Loucy (cell line): ENCODE measurements around the gene SPOP.

ENCODE experiments used
- H2AFZ ChIP-seq: fragments of 200-600 bp; sonication (generic); 2 replicates; pipeline ENCODE4 v1.6.0; 2016; ENCODE audit warnings: antibody characterized with exemption, mild to moderate bottlenecking, low read length, moderate library complexity
- H3F3A ChIP-seq: fragments of 200-600 bp; 2 replicates; pipeline ENCODE4 v1.6.0; 2016; ENCODE audit warnings: antibody characterized with exemption, low read depth, mild to moderate bottlenecking
- H3K27me3 ChIP-seq: fragments of 200-600 bp; sonication (generic); 2 replicates; pipeline ENCODE4 v1.6.1; 2014; ENCODE audit warnings: low read length, mild to moderate bottlenecking; ENCODE audit not compliant: insufficient read depth, poor library complexity, severe bottlenecking
- H3K36me3 ChIP-seq: fragments of 200-600 bp; sonication (generic); 2 replicates; pipeline ENCODE4 v1.6.1; 2016; ENCODE audit warnings: low read length; ENCODE audit not compliant: insufficient read depth
- H3K4me1 ChIP-seq: fragments of 200-600 bp; sonication (generic); 2 replicates; pipeline ENCODE4 v1.5.1; 2014; ENCODE audit warnings: low read length, mild to moderate bottlenecking; ENCODE audit not compliant: insufficient read depth, poor library complexity, severe bottlenecking
- H3K4me2 ChIP-seq: fragments of 200-600 bp; sonication (generic); 2 replicates; pipeline ENCODE4 v1.6.0; 2014; ENCODE audit warnings: antibody characterized with exemption, low read length, low read depth, mild to moderate bottlenecking; ENCODE audit not compliant: poor library complexity, severe bottlenecking
- H3K4me3 ChIP-seq: fragments of 200-600 bp; sonication (generic); 2 replicates; pipeline ENCODE4 v1.5.1; 2014; ENCODE audit warnings: low read length, mild to moderate bottlenecking, mixed read lengths; ENCODE audit not compliant: poor library complexity, severe bottlenecking
- H3K79me2 ChIP-seq: fragments of 200-600 bp; sonication (generic); 2 replicates; pipeline ENCODE4 v1.6.1; 2014; ENCODE audit warnings: low read length; ENCODE audit not compliant: insufficient read depth
- H3K9ac ChIP-seq: fragments of 200-600 bp; sonication (generic); 2 replicates; pipeline ENCODE4 v1.6.0; 2014; ENCODE audit warnings: mild to moderate bottlenecking, low read depth, low read length, moderate library complexity; ENCODE audit not compliant: poor library complexity, severe bottlenecking
- H3K9me2 ChIP-seq: fragments of 200-600 bp; sonication (generic); replicated peaks from 2 replicates; pipeline ENCODE4 v1.6.1; 2016; ENCODE audit warnings: low read depth, low read length, mixed read lengths
- H3K9me3 ChIP-seq: fragments of 200-600 bp; sonication (generic); 2 replicates; pipeline ENCODE4 v1.6.1; 2014; ENCODE audit warnings: mild to moderate bottlenecking, antibody characterized with exemption, low read length, low read depth; ENCODE audit not compliant: insufficient read depth
- H4K20me1 ChIP-seq: fragments of 200-600 bp; sonication (generic); 2 replicates; pipeline ENCODE4 v1.6.0; 2014; ENCODE audit warnings: antibody characterized with exemption, low read length, mild to moderate bottlenecking; ENCODE audit not compliant: insufficient read depth, poor library complexity, severe bottlenecking
- EZH2phosphoT487 ChIP-seq: fragments of 200-600 bp; IDR thresholded peaks from 2 replicates; pipeline ENCODE4 v1.6.1; 2018; ENCODE audit warnings: antibody characterized with exemption, mild to moderate bottlenecking, moderate library complexity, borderline replicate concordance
- TF ChIP-seq, protein P1 (sequence below): fragments of 200-600 bp; sonication (generic); conservative IDR thresholded peaks from 2 replicates; pipeline ENCODE4 v1.5.1; 2014; ENCODE audit warnings: mild to moderate bottlenecking, antibody characterized with exemption, low read length

The SPOP gene

DNA sequence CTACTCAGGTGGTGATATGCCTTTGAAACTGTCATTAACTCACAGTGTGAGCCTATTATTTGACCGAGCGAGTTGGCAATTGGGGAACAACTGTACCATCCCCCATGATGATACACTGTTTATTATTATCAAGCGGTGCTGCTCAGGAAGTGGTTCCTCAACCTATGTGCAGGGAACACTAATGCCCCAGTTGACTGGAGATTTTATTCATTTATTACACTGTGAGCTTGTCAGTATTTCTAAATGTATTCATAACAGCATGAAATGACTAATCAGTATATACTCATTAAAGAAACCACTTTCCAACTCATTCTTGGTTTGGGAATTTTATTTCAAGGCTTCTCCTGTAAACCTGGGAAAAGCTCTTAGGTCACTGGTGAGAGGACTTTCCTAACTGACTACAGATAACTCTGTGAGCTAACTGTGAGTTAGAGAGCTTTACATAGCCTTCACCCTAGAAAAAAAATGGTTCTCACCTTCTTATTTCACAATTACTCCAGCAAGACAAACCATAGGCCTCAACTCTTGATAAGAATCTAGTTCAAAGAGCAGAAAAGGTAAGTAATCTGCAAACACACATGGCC, 59.8 kb downstream of the SPOP start:
- Histone ChIP-seq H3K36me3 (peaks cover 73% of the 10 kb centered on the region), H3K27me3 (no peaks in the 10 kb centered on the region)
- TF ChIP-seq EZH2phosphoT487: no peak
- TF ChIP-seq, protein P1, sequence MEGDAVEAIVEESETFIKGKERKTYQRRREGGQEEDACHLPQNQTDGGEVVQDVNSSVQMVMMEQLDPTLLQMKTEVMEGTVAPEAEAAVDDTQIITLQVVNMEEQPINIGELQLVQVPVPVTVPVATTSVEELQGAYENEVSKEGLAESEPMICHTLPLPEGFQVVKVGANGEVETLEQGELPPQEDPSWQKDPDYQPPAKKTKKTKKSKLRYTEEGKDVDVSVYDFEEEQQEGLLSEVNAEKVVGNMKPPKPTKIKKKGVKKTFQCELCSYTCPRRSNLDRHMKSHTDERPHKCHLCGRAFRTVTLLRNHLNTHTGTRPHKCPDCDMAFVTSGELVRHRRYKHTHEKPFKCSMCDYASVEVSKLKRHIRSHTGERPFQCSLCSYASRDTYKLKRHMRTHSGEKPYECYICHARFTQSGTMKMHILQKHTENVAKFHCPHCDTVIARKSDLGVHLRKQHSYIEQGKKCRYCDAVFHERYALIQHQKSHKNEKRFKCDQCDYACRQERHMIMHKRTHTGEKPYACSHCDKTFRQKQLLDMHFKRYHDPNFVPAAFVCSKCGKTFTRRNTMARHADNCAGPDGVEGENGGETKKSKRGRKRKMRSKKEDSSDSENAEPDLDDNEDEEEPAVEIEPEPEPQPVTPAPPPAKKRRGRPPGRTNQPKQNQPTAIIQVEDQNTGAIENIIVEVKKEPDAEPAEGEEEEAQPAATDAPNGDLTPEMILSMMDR: no peak

GRCh38 chr17:49616601-49617131, 61.2 kb downstream of the SPOP start:
- peaks cover 6% of the 10 kb centered on the region for H4K20me1 ChIP-seq
- H3K4me2 ChIP-seq: no peak overlapping the region
- peaks cover 72% of the 10 kb centered on the region for H3K36me3 ChIP-seq
- no peaks in the 10 kb centered on the region for H3K9me2 ChIP-seq
- no peaks in the 10 kb centered on the region for H3K9me3 ChIP-seq
- peaks cover 29% of the 10 kb centered on the region for H3K4me1 ChIP-seq
- H3K79me2 ChIP-seq: peaks cover 6% of the 10 kb centered on the region; the same call in 1 of the 2 replicates
- no peaks in the 10 kb centered on the region for H3F3A ChIP-seq
- no peak overlapping the region for H3K9ac ChIP-seq
- TF ChIP-seq, protein P1: no peak
- TF ChIP-seq EZH2phosphoT487: no peak
- no peak overlapping the region for H2AFZ ChIP-seq
- no peaks in the 10 kb centered on the region for H3K27me3 ChIP-seq
- no peak overlapping the region for H3K4me3 ChIP-seq

More for the DNA sequence above, 59.8 kb downstream of the SPOP start:
- no peak overlapping the region for H3K4me2 ChIP-seq
- H3K4me1 ChIP-seq: peaks cover 25% of the 10 kb centered on the region
- H2AFZ ChIP-seq: no peak overlapping the region
- peaks cover 4% of the 10 kb centered on the region; the same call in 1 of the 2 replicates for H3K79me2 ChIP-seq
- no peaks in the 10 kb centered on the region for H3K9me2 ChIP-seq
- no peak overlapping the region for H3K9ac ChIP-seq
- no peaks in the 10 kb centered on the region for H3F3A ChIP-seq
- H4K20me1 ChIP-seq: no peaks in the 10 kb centered on the region
- no peaks in the 10 kb centered on the region for H3K9me3 ChIP-seq
- H3K4me3 ChIP-seq: no peak overlapping the region

GRCh38 chr17:49616086-49616485, 61.8 kb downstream of the SPOP start:
- Histone ChIP-seq H3K4me3 (no peak overlapping the region), H3F3A (no peaks in the 10 kb centered on the region), H2AFZ (no peak overlapping the region), H3K4me2 (no peak overlapping the region), H4K20me1 (peaks cover 6% of the 10 kb centered on the region), H3K27me3 (no peaks in the 10 kb centered on the region), H3K79me2 (peaks cover 7% of the 10 kb centered on the region; the same call in 1 of the 2 replicates), H3K4me1 (peaks cover 30% of the 10 kb centered on the region), H3K9me3 (no peaks in the 10 kb centered on the region), H3K9ac (no peak overlapping the region), H3K36me3 (peaks cover 72% of the 10 kb centered on the region), H3K9me2 (no peaks in the 10 kb centered on the region)
- TF ChIP-seq, protein P1: no peak
- no peak for TF ChIP-seq EZH2phosphoT487
